ENCODE results near the gene XRCC2.
"Not testable (repeated sequence)": the region's sequence is repeated elsewhere in the genome, so short reads cannot be mapped to it uniquely, and the experiment has no call there.

The XRCC2 gene

GRCh38 chr7:152675759-152676636, at the start of gene XRCC2:
Gene XRCC2 (minus strand): TSS chr7:152676141. CDS start chr7:152676079, 62 bp downstream.
- DNase-seq (ENCODE audit: low read depth in 3 of 3): peak; percentile 89 to 98 (median 90)

GRCh38 chr7:152723364-152723763, 47.4 kb upstream of the XRCC2 start:
- no peak for DNase-seq (ENCODE audit: low read depth in 3 of 3)

- DNase-seq (ENCODE audit: low read depth in 3 of 3): not testable (repeated sequence)
Observed at GRCh38 chr7:152712412-152713042, 36.6 kb upstream of the XRCC2 start.

- DNase-seq (ENCODE audit: low read depth in 3 of 3): no peak
Observed at GRCh38 chr7:152711444-152711944, 35.6 kb upstream of the XRCC2 start.

- DNase-seq (ENCODE audit: low read depth in 3 of 3): no peak
Observed at GRCh38 chr7:152710153-152710442, 34.2 kb upstream of the XRCC2 start.

GRCh38 chr7:152709287-152710152, 33.6 kb upstream of the XRCC2 start:
- no peak for DNase-seq (ENCODE audit: low read depth in 3 of 3)

GRCh38 chr7:152704796-152705384, 28.9 kb upstream of the XRCC2 start:
- no peak for DNase-seq (ENCODE audit: low read depth in 3 of 3)

- DNase-seq (ENCODE audit: low read depth in 3 of 3): no peak
Observed at GRCh38 chr7:152699079-152699478, 23.1 kb upstream of the XRCC2 start.

GRCh38 chr7:152697268-152697974, 21.5 kb upstream of the XRCC2 start:
- not testable (repeated sequence) for DNase-seq (ENCODE audit: low read depth in 3 of 3)

GRCh38 chr7:152692196-152692595, 16.3 kb upstream of the XRCC2 start:
- DNase-seq (ENCODE audit: low read depth in 3 of 3): not testable (repeated sequence)

GRCh38 chr7:152683297-152683696, 7.4 kb upstream of the XRCC2 start:
- no peak for DNase-seq (ENCODE audit: low read depth in 3 of 3)

- no peak for DNase-seq (ENCODE audit: low read depth in 3 of 3)
Observed at GRCh38 chr7:152677808-152678670, 2.1 kb upstream of the XRCC2 start.

GRCh38 chr7:152674860-152675758, 832 bp downstream of the XRCC2 start:
- peak; percentile 5 to 9 (median 6) for DNase-seq (ENCODE audit: low read depth in 3 of 3)

- DNase-seq (ENCODE audit: low read depth in 3 of 3): no peak
Observed at GRCh38 chr7:152673897-152674296, 2.0 kb downstream of the XRCC2 start.

- no peak for DNase-seq (ENCODE audit: low read depth in 3 of 3)
Observed at GRCh38 chr7:152672626-152673025, 3.3 kb downstream of the XRCC2 start.

- DNase-seq (ENCODE audit: low read depth in 3 of 3): no peak
Observed at GRCh38 chr7:152669758-152670157, 6.2 kb downstream of the XRCC2 start.

GRCh38 chr7:152668975-152669374, 7.0 kb downstream of the XRCC2 start:
- no peak for DNase-seq (ENCODE audit: low read depth in 3 of 3)

GRCh38 chr7:152667958-152668357, 8.0 kb downstream of the XRCC2 start:
- DNase-seq (ENCODE audit: low read depth in 3 of 3): no peak

GRCh38 chr7:152666078-152666477, 9.9 kb downstream of the XRCC2 start:
- DNase-seq (ENCODE audit: low read depth in 3 of 3): no peak
